ENCODE results near the gene PTGFRN.

DNA sequence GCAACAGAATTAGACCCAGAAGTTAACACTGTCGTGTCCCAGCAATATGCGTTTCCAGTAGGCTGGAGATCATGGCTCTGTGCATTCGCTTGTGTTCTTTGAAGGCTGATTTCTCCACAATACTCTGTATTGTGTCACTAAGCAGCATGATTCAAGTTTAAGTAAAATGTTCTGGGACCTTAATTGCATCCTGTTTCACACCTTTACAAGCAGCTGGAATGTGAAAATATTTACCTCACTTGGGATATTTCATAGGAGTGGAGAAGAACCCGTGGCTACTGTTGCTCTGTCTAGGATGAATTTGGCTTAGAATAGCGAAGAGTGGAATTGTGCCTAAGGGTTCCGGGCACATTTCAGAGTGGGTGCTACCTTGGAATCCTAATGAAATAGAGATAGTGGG lies 6.3 kb downstream of the PTGFRN start:
- no peak for TF ChIP-seq GATA3 (IDR thresholded peaks at IDR 0.05; ENCODE audit: low read depth, low read length)
- no peak for TF ChIP-seq GATA2 (IDR thresholded peaks at IDR 0.05; ENCODE audit: low read depth, low read length)
